H9 (cell line): ENCODE results near the gene WFIKKN2. TPM values are rescaled to one million over a fixed set of nuclear protein-coding genes. Genes with fewer than 3 reads are reported as not detected.
A peak's percentile ranks its signal among the peaks of the same experiment; 100 is the strongest.

Experiments used
- DNase-seq: peaks from one replicate; pipeline ENCODE4 v3.0.0-alpha.2; 2017
- H2AFZ ChIP-seq: one replicate; pipeline ENCODE4 v1.6.1; 2013; ENCODE audit warnings: mild to moderate bottlenecking, low read length, control low read depth, moderate library complexity
- H2AK5ac ChIP-seq: 2 replicates; pipeline ENCODE4 v1.6.1; 2013; ENCODE audit warnings: low read length, control low read depth, mixed read lengths; ENCODE audit not compliant: insufficient read length
- H2BK120ac ChIP-seq: one replicate; pipeline ENCODE4 v1.6.1; 2013; ENCODE audit warnings: low read depth, mild to moderate bottlenecking, low read length, control low read depth, inconsistent platforms; ENCODE audit not compliant: poor library complexity, severe bottlenecking
- H2BK12ac ChIP-seq: 2 replicates; pipeline ENCODE4 v1.6.1; 2013; ENCODE audit warnings: low read length, control low read depth, mixed read lengths, low read depth; ENCODE audit not compliant: insufficient read length
- H2BK15ac ChIP-seq: 2 replicates; pipeline ENCODE4 v1.6.1; 2013; ENCODE audit warnings: low read depth, low read length, control low read depth
- H2BK20ac ChIP-seq: one replicate; pipeline ENCODE4 v1.6.1; 2013; ENCODE audit warnings: low read depth, mild to moderate bottlenecking, low read length, control low read depth, inconsistent platforms; ENCODE audit not compliant: poor library complexity, severe bottlenecking
- H2BK5ac ChIP-seq: 2 replicates; pipeline ENCODE4 v1.6.1; 2013; ENCODE audit warnings: low read length, control low read depth, mixed read lengths; ENCODE audit not compliant: insufficient read length
- H3K14ac ChIP-seq: 2 replicates; pipeline ENCODE4 v1.6.1; 2013; ENCODE audit warnings: low read length, control low read depth; ENCODE audit not compliant: insufficient read depth
- H3K18ac ChIP-seq: 2 replicates; pipeline ENCODE4 v1.6.1; 2013; ENCODE audit warnings: low read depth, mild to moderate bottlenecking, mixed read lengths, low read length, control low read depth; ENCODE audit not compliant: insufficient read length
- H3K23ac ChIP-seq: 2 replicates; pipeline ENCODE4 v1.6.1; 2013; ENCODE audit warnings: low read length, control low read depth, mixed read lengths, low read depth; ENCODE audit not compliant: insufficient read length
- H3K23me2 ChIP-seq: 2 replicates; pipeline ENCODE4 v1.6.1; 2013; ENCODE audit warnings: low read depth, mild to moderate bottlenecking, mixed read lengths, low read length, control low read depth; ENCODE audit not compliant: insufficient read length, poor library complexity, severe bottlenecking
- H3K27ac ChIP-seq: 2 replicates; pipeline ENCODE4 v1.5.1; 2013; ENCODE audit warnings: low read length, control low read depth, mixed read lengths, low read depth; ENCODE audit not compliant: insufficient read length
- H3K27me3 ChIP-seq: 2 replicates; pipeline ENCODE4 v1.6.1; 2013; ENCODE audit warnings: low read length, control low read depth, inconsistent platforms; ENCODE audit not compliant: insufficient read depth
- H3K4ac ChIP-seq: 2 replicates; pipeline ENCODE4 v1.6.1; 2013; ENCODE audit warnings: low read depth, mild to moderate bottlenecking, control low read depth, inconsistent platforms, low read length, moderate library complexity
- H3K4me1 ChIP-seq: 2 replicates; pipeline ENCODE4 v1.6.1; 2013; ENCODE audit warnings: low read length, control low read depth, inconsistent platforms; ENCODE audit not compliant: insufficient read depth
- H3K4me2 ChIP-seq: 2 replicates; pipeline ENCODE4 v1.6.1; 2013; ENCODE audit warnings: low read length, control low read depth, mixed read lengths; ENCODE audit not compliant: insufficient read length, insufficient read depth
- H3K56ac ChIP-seq: 2 replicates; pipeline ENCODE4 v1.6.1; 2013; ENCODE audit warnings: low read depth, mild to moderate bottlenecking, mixed read lengths, low read length, control low read depth; ENCODE audit not compliant: insufficient read length
- H3K79me1 ChIP-seq: 2 replicates; pipeline ENCODE4 v1.6.1; 2013; ENCODE audit warnings: low read depth, mild to moderate bottlenecking, moderate library complexity, low read length, control low read depth, inconsistent platforms; ENCODE audit not compliant: insufficient read depth, poor library complexity, severe bottlenecking
- H3K79me2 ChIP-seq: 2 replicates; pipeline ENCODE4 v1.6.1; 2013; ENCODE audit warnings: low read length, control low read depth, inconsistent platforms; ENCODE audit not compliant: insufficient read depth
- H3K9ac ChIP-seq: 2 replicates; pipeline ENCODE4 v1.6.1; 2013; ENCODE audit warnings: low read length, control low read depth, mixed read lengths; ENCODE audit not compliant: insufficient read length; ENCODE audit errors: extremely low read depth
- H3K9me3 ChIP-seq: one replicate; pipeline ENCODE4 v1.6.1; 2013; ENCODE audit warnings: low read depth, low read length, inconsistent platforms; ENCODE audit not compliant: control insufficient read depth
- H3T11ph ChIP-seq: one replicate; pipeline ENCODE4 v1.6.1; 2013; ENCODE audit warnings: mild to moderate bottlenecking, low read length, control low read depth, inconsistent platforms
- H4K20me1 ChIP-seq: one replicate; pipeline ENCODE4 v1.6.1; 2013; ENCODE audit not compliant: control insufficient read depth, insufficient read length, insufficient read depth
- H4K5ac ChIP-seq: 2 replicates; pipeline ENCODE4 v1.6.1; 2013; ENCODE audit warnings: low read depth, mild to moderate bottlenecking, mixed read lengths, low read length, control low read depth; ENCODE audit not compliant: insufficient read length
- H4K8ac ChIP-seq: replicated peaks from 2 replicates; pipeline ENCODE4 v1.6.1; 2013; ENCODE audit warnings: low read length, control low read depth, mixed read lengths, low read depth; ENCODE audit not compliant: insufficient read length
- H4K91ac ChIP-seq: 2 replicates; pipeline ENCODE4 v1.6.1; 2013; ENCODE audit warnings: low read depth, mild to moderate bottlenecking, moderate library complexity, mixed read lengths, low read length, control low read depth; ENCODE audit not compliant: insufficient read length
- H3K27ac Mint-ChIP-seq, 3 experiments: 2 replicates in 2 of 3; 3 replicates in 1 of 3; pipeline ENCODE4 v1.8.0; 2020 to 2021; ENCODE audit warnings: mixed read lengths in 3 of 3, mild to moderate bottlenecking in 1 of 3, moderate library complexity in 1 of 3
- H3K27me3 Mint-ChIP-seq: 2 replicates; pipeline ENCODE4 v1.8.0; 2021; ENCODE audit warnings: low read depth, mild to moderate bottlenecking, moderate library complexity, mixed read lengths
- H3K36me3 Mint-ChIP-seq, 3 experiments: 2 replicates in 2 of 3; 3 replicates in 1 of 3; pipeline ENCODE4 v1.8.0; 2020 to 2021; ENCODE audit warnings: low read depth in 3 of 3, mixed read lengths in 3 of 3; ENCODE audit not compliant: insufficient read depth in 1 of 3
- H3K4me1 Mint-ChIP-seq, 2 experiments: 2 replicates each; pipeline ENCODE4 v1.8.0; 2020; ENCODE audit warnings: mixed read lengths in 2 of 2
- H3K4me3 Mint-ChIP-seq, 2 experiments: 2 replicates in 1 of 2; 3 replicates in 1 of 2; pipeline ENCODE4 v1.8.0; 2020 to 2021; ENCODE audit warnings: mild to moderate bottlenecking in 2 of 2, mixed read lengths in 2 of 2, moderate library complexity in 1 of 2
- H3K9me3 Mint-ChIP-seq, 2 experiments: 2 replicates in 1 of 2; 3 replicates in 1 of 2; pipeline ENCODE4 v1.8.0; 2020; ENCODE audit warnings: mild to moderate bottlenecking in 2 of 2, mixed read lengths in 2 of 2, moderate library complexity in 1 of 2
- WGBS: extraction: QIAGEN DNeasy Blood & Tissue Kit; methylation state at CpG from one replicate; pipeline ENCODE4 v1.1.7; 2013; ENCODE audit warnings: missing lambda C conversion rate, low lambda C conversion rate, mixed read lengths; ENCODE audit not compliant: insufficient read length; ENCODE audit errors: extremely low coverage; 5-methylcytosine and 5-hydroxymethylcytosine counted together
- total RNA-seq: library from RNA; stranded (reverse); gene quantifications from 2 replicates; pipeline ENCODE4 v1.2.1, GENCODE V29; 2021
- TF ChIP-seq, protein P1 (sequence below): fragments of 200-600 bp; sonication (generic); conservative IDR thresholded peaks from 3 replicates; pipeline ENCODE4 v1.8.0; 2021; ENCODE audit warnings: antibody characterized with exemption, mild to moderate bottlenecking

Gene WFIKKN2
- total RNA-seq, 1 experiment from 2014 or later: 1.1 TPM

DNA sequence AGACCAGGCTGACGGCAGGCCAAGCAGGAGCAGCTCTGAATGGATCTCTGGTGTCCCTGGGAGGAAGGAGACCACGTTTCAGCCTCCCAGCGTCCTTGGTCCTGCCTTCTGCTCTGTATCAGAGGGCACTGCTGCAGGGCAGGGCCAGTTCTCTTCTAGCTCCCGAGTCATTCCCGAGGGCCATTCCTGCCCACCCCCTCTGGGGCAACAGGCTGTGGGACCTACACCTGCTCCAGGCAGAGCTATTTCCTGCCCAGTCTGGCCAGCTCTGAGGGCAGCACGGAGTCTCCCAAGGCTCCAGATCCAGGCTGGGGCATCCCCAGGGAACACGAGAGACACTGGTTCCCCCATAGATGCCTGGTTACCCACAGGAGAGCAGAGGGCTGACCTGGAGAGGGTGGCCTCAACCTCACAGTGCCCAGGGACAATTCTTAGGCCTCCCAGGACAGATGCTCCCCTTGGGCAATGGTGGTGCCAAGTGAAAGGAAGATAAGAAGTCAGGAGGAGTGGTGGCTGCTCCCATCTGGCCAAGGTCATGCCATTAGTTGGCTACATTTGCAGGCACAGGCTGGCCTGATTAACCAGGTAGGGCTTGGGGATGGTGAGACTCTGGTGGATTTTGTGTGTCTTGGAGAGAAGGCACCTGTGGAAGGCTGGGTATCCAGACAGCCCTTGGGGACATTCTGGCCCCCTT is 2.0 kb downstream of the WFIKKN2 start:
- no peak overlapping the region for H3K4ac ChIP-seq
- no peaks in the 10 kb centered on the region; a peak in 2 of 7 replicates for H3K36me3 Mint-ChIP-seq
- WGBS: no CpG with 5 or more reads among the region's 7 CpGs
- no peaks in the 10 kb centered on the region for H3K4me1 ChIP-seq
- H4K20me1 ChIP-seq: no peaks in the 10 kb centered on the region
- H2BK120ac ChIP-seq: no peak overlapping the region
- H4K8ac ChIP-seq: no peak overlapping the region
- TF ChIP-seq, protein P1, sequence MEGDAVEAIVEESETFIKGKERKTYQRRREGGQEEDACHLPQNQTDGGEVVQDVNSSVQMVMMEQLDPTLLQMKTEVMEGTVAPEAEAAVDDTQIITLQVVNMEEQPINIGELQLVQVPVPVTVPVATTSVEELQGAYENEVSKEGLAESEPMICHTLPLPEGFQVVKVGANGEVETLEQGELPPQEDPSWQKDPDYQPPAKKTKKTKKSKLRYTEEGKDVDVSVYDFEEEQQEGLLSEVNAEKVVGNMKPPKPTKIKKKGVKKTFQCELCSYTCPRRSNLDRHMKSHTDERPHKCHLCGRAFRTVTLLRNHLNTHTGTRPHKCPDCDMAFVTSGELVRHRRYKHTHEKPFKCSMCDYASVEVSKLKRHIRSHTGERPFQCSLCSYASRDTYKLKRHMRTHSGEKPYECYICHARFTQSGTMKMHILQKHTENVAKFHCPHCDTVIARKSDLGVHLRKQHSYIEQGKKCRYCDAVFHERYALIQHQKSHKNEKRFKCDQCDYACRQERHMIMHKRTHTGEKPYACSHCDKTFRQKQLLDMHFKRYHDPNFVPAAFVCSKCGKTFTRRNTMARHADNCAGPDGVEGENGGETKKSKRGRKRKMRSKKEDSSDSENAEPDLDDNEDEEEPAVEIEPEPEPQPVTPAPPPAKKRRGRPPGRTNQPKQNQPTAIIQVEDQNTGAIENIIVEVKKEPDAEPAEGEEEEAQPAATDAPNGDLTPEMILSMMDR: no peak
- no peak overlapping the region for H2AFZ ChIP-seq
- H3K4me2 ChIP-seq: no peak overlapping the region
- no peak overlapping the region for H4K91ac ChIP-seq
- H2BK20ac ChIP-seq: no peak overlapping the region
- no peak overlapping the region for H2AK5ac ChIP-seq
- no peak overlapping the region for H3T11ph ChIP-seq
- no peak overlapping the region for H2BK12ac ChIP-seq
- no peak overlapping the region for H4K5ac ChIP-seq
- no peak overlapping the region for H2BK15ac ChIP-seq
- no peak overlapping the region for H3K4me3 Mint-ChIP-seq
- H3K14ac ChIP-seq: no peak overlapping the region
- no peak overlapping the region for H3K27ac ChIP-seq
- H3K56ac ChIP-seq: no peak overlapping the region
- H3K18ac ChIP-seq: no peak overlapping the region
- H3K9ac ChIP-seq: no peak overlapping the region
- no peaks in the 10 kb centered on the region for H3K23me2 ChIP-seq
- no peaks in the 10 kb centered on the region for H3K9me3 Mint-ChIP-seq
- no peaks in the 10 kb centered on the region for H3K79me1 ChIP-seq
- H3K4me1 Mint-ChIP-seq: peaks cover 45 to 66% of the 10 kb centered on the region in 2 experiments
- peak overlapping the region in 2 of 3 experiments; percentile 75 to 90; a peak in 2 of 7 replicates for H3K27ac Mint-ChIP-seq
- DNase-seq: peak; percentile 31
- no peaks in the 10 kb centered on the region for H3K9me3 ChIP-seq
- no peaks in the 10 kb centered on the region for H3K27me3 Mint-ChIP-seq
- H3K79me2 ChIP-seq: no peaks in the 10 kb centered on the region
- H2BK5ac ChIP-seq: no peak overlapping the region
- no peaks in the 10 kb centered on the region for H3K27me3 ChIP-seq
- H3K23ac ChIP-seq: no peak overlapping the region
